IMR-90 (cell line): Measurements from ENCODE around the gene ALOXE3. TPM values are rescaled to one million over a fixed set of nuclear protein-coding genes. Genes with fewer than 3 reads are reported as not detected.

Source experiments
- ATAC-seq: fragments of 200-7000 bp; cut with Tn5 transposase; 2 replicates; pipeline ENCODE4 v1.9.1; 2020; ENCODE audit warnings: low read depth, mild to moderate bottlenecking, moderate library complexity
- BruUV-seq: library from RNA; stranded (reverse); fragments of 400-500 nt; replicated peaks from 2 replicates; lab custom pipeline; 2021; lab: Mats Ljungman, UMichigan
- CTCF ChIA-PET: fragments of 300-600 bp; formaldehyde crosslinking; extraction: SDS; loops from one replicate; lab custom pipeline; 2021; ENCODE audit warnings: antibody characterized with exemption; lab: Yijun Ruan, JAX
- POLR2A ChIA-PET: fragments of 300-600 bp; sonication (Branson Sonifier 250); formaldehyde crosslinking; loops from one replicate; lab custom pipeline; 2022; ENCODE audit warnings: antibody characterized with exemption; ENCODE audit not compliant: unreplicated experiment; lab: Charles Lee
- DNase-seq: peaks from one replicate; pipeline ENCODE4 v3.0.0; 2013
- H2AFZ ChIP-seq: replicated peaks from 2 replicates; pipeline ENCODE3; 2013; ENCODE audit warnings: low read length, mild to moderate bottlenecking; ENCODE audit not compliant: poor library complexity
- H2AK5ac ChIP-seq: 2 replicates; pipeline ENCODE4 v1.6.1; 2013; ENCODE audit warnings: low read depth, low read length, inconsistent platforms
- H2AK9ac ChIP-seq: replicated peaks from 2 replicates; pipeline ENCODE3; 2013; ENCODE audit warnings: mild to moderate bottlenecking, low read depth, low read length, moderate library complexity; ENCODE audit not compliant: poor library complexity
- H2BK120ac ChIP-seq: 2 replicates; pipeline ENCODE4 v1.6.1; 2013; ENCODE audit warnings: low read depth, low read length, inconsistent platforms
- H2BK15ac ChIP-seq: 3 replicates; pipeline ENCODE4 v1.6.1; 2013; ENCODE audit warnings: low read depth, low read length, inconsistent platforms
- H2BK20ac ChIP-seq: 2 replicates; pipeline ENCODE4 v1.6.1; 2013; ENCODE audit warnings: low read depth, mild to moderate bottlenecking, inconsistent platforms, low read length, moderate library complexity
- H2BK5ac ChIP-seq: 2 replicates; pipeline ENCODE4 v1.6.1; 2013; ENCODE audit warnings: mild to moderate bottlenecking, low read depth, low read length, inconsistent platforms; ENCODE audit not compliant: poor library complexity, severe bottlenecking
- H3K14ac ChIP-seq: replicated peaks from 2 replicates; pipeline ENCODE4 v1.6.1; 2013; ENCODE audit warnings: low read depth, low read length, inconsistent platforms
- H3K18ac ChIP-seq: 2 replicates; pipeline ENCODE4 v1.6.1; 2013; ENCODE audit warnings: low read depth, low read length, control low read depth
- H3K23ac ChIP-seq: 2 replicates; pipeline ENCODE4 v1.6.1; 2013; ENCODE audit warnings: low read depth, low read length, inconsistent platforms
- H3K27ac ChIP-seq: 2 replicates; pipeline ENCODE4 v1.5.1; 2013; ENCODE audit warnings: mild to moderate bottlenecking, control low read depth, low read length; ENCODE audit not compliant: insufficient read depth
- H3K27me3 ChIP-seq: 2 replicates; pipeline ENCODE4 v1.6.1; 2013; ENCODE audit warnings: low read length; ENCODE audit not compliant: control insufficient read depth, insufficient read depth
- H3K36me3 ChIP-seq: 2 replicates; pipeline ENCODE4 v1.6.1; 2013; ENCODE audit warnings: low read length, mixed read lengths; ENCODE audit not compliant: control insufficient read depth, insufficient read depth
- H3K4ac ChIP-seq: 2 replicates; pipeline ENCODE4 v1.6.1; 2013; ENCODE audit warnings: low read depth, low read length, inconsistent platforms
- H3K4me1 ChIP-seq: 2 replicates; pipeline ENCODE4 v1.6.1; 2013; ENCODE audit warnings: low read length, mixed read lengths; ENCODE audit not compliant: control insufficient read depth, insufficient read depth
- H3K4me2 ChIP-seq: 2 replicates; pipeline ENCODE4 v1.6.1; 2013; ENCODE audit warnings: low read depth, mild to moderate bottlenecking, control low read depth, low read length, moderate library complexity
- H3K4me3 ChIP-seq: 2 replicates; pipeline ENCODE4 v1.5.1; 2013; ENCODE audit warnings: low read depth, mild to moderate bottlenecking, control low read depth, low read length, moderate library complexity; ENCODE audit not compliant: insufficient read depth
- H3K56ac ChIP-seq: 2 replicates; pipeline ENCODE4 v1.6.1; 2013; ENCODE audit warnings: low read length, inconsistent platforms; ENCODE audit not compliant: insufficient read depth; ENCODE audit errors: extremely low read depth
- H3K79me1 ChIP-seq, 2 experiments: 2 replicates each; pipeline ENCODE4 v1.6.1; 2013; ENCODE audit warnings: low read length in 2 of 2, inconsistent platforms in 1 of 2, low read depth in 1 of 2
- H3K9ac ChIP-seq: 2 replicates; pipeline ENCODE4 v1.6.1; 2013; ENCODE audit warnings: low read depth, low read length, control low read depth
- H3K9me1 ChIP-seq: 2 replicates; pipeline ENCODE4 v1.6.1; 2013; ENCODE audit warnings: low read length, inconsistent platforms; ENCODE audit not compliant: insufficient read depth
- H3K9me3 ChIP-seq: 2 replicates; pipeline ENCODE4 v1.6.1; 2013; ENCODE audit warnings: low read length; ENCODE audit not compliant: control insufficient read depth, insufficient read depth
- H4K20me1 ChIP-seq: 2 replicates; pipeline ENCODE4 v1.6.1; 2013; ENCODE audit warnings: low read length, inconsistent platforms; ENCODE audit not compliant: insufficient read depth
- H4K5ac ChIP-seq: 2 replicates; pipeline ENCODE4 v1.6.1; 2013; ENCODE audit warnings: mild to moderate bottlenecking, low read depth, low read length, control low read depth
- H4K8ac ChIP-seq, 2 experiments: 2 replicates each; pipeline ENCODE4 v1.6.1; 2013; ENCODE audit warnings: low read depth in 2 of 2, low read length in 2 of 2, control low read depth in 1 of 2, inconsistent platforms in 1 of 2
- H4K91ac ChIP-seq: 2 replicates; pipeline ENCODE4 v1.6.1; 2013; ENCODE audit warnings: low read depth, low read length, inconsistent platforms; ENCODE audit not compliant: insufficient read depth
- CEBPB ChIP-seq: IDR thresholded peaks from 2 replicates; pipeline ENCODE4 v1.6.1; 2012; ENCODE audit warnings: low read depth, low read length, improper control_type of control experiment
- ELK1 ChIP-seq: fragments of 150-350 bp; IDR thresholded peaks from 2 replicates; pipeline ENCODE4 v1.6.1; 2016; ENCODE audit warnings: low read depth, mild to moderate bottlenecking, low read length, moderate library complexity, borderline replicate concordance
- FOS ChIP-seq: fragments of 150-350 bp; IDR thresholded peaks from 2 replicates; pipeline ENCODE4 v1.6.1; 2016; ENCODE audit warnings: low read depth, low read length
- MAFK ChIP-seq: IDR thresholded peaks from 2 replicates; pipeline ENCODE4 v1.6.1; 2012; ENCODE audit warnings: low read depth, low read length, improper control_type of control experiment
- NFE2L2 ChIP-seq: fragments of 150-350 bp; IDR thresholded peaks from 2 replicates; pipeline ENCODE4 v1.6.1; 2016; ENCODE audit warnings: low read depth, mild to moderate bottlenecking, low read length
- RCOR1 ChIP-seq: IDR thresholded peaks from 2 replicates; pipeline ENCODE4 v1.6.1; 2012; ENCODE audit warnings: mild to moderate bottlenecking, low read length, improper control_type of control experiment; ENCODE audit not compliant: insufficient replicate concordance
- RFX5 ChIP-seq: IDR thresholded peaks from 2 replicates; pipeline ENCODE4 v1.8.0; 2012; ENCODE audit warnings: low read depth, mild to moderate bottlenecking, low read length, moderate library complexity
- WGBS, 2 experiments: methylation state at CpG; one replicate each; pipeline versions ENCODE4 v1.1.5 to v1.1.7; 2013; ENCODE audit warnings: missing lambda C conversion rate in 2 of 2; ENCODE audit not compliant: insufficient read length in 1 of 2; ENCODE audit errors: extremely low coverage in 2 of 2; 5-methylcytosine and 5-hydroxymethylcytosine counted together
- dilution Hi-C: fragments of 300-500 bp; cut with HindIII; formaldehyde crosslinking; loops from one replicate; pipeline ENCODE4 v1.14.3; 2018; ENCODE audit warnings: low sequenced_read_pairs; ENCODE audit not compliant: unreplicated experiment
- in situ Hi-C: fragments of 300-500 bp; cut with MboI; formaldehyde crosslinking; loops from 3 replicates; pipeline ENCODE4 v1.14.3; 2019; ENCODE audit warnings: low sequenced_read_pairs, inconsistent platforms, mixed read lengths
- intact Hi-C: fragments of 100-400 bp; cut with micrococcal nuclease; formaldehyde crosslinking; loops from 2 replicates; pipeline ENCODE4 v1.10.0; 2022
- polyA plus RNA-seq, 3 experiments: library from polyadenylated mRNA; depleted of rRNA; stranded (reverse); fragments of >200 nt; gene quantifications; 2 replicates each; pipeline ENCODE4 v1.2.3, GENCODE V29; 2012; ENCODE audit warnings: low replicate concordance in 1 of 3
- total RNA-seq: library from RNA; depleted of rRNA; stranded (reverse); fragments of >200 nt; gene quantifications from 2 replicates; pipeline ENCODE4 v1.2.3, GENCODE V29; 2012
- TF ChIP-seq, protein P1 (sequence below): conservative IDR thresholded peaks from 2 replicates; pipeline ENCODE4 v1.5.1; 2012; ENCODE audit warnings: mild to moderate bottlenecking, low read depth, low read length, improper control_type of control experiment
- TF ChIP-seq, protein P2 (sequence below): fragments of 150-350 bp; IDR thresholded peaks from 2 replicates; pipeline ENCODE4 v1.6.1; 2017; ENCODE audit warnings: mild to moderate bottlenecking, antibody characterized with exemption, low read length, low read depth

ALOXE3 gene
- total and polyA plus RNA-seq, 2 of the 4 experiments (the other 2 are of a cell fraction), result under 0.01 to 0.26 TPM

GRCh38 chr17:8051831-8052230 is 66.5 kb downstream of the ALOXE3 start:
- Histone ChIP-seq H3K23ac (no peak overlapping the region), H3K27ac (no peak overlapping the region), H4K8ac (no peak overlapping the region), H3K79me1 (no peaks in the 10 kb centered on the region), H3K9ac (no peak overlapping the region), H2AK9ac (no peak overlapping the region), H2BK120ac (no peak overlapping the region), H3K27me3 (peaks cover 48% of the 10 kb centered on the region), H2BK15ac (no peak overlapping the region), H3K4me2 (no peak overlapping the region), H4K20me1 (no peaks in the 10 kb centered on the region), H3K9me3 (no peaks in the 10 kb centered on the region), H2BK5ac (no peak overlapping the region), H3K18ac (no peak overlapping the region), H3K4ac (no peak overlapping the region), H3K4me3 (no peak overlapping the region), H2AFZ (no peak overlapping the region), H4K5ac (no peak overlapping the region), H2AK5ac (no peak overlapping the region), H3K14ac (no peak overlapping the region), H4K91ac (no peak overlapping the region), H3K56ac (no peak overlapping the region), H2BK20ac (no peak overlapping the region), H3K4me1 (peaks cover 2% of the 10 kb centered on the region; the same call in 1 of the 2 replicates), H3K9me1 (no peaks in the 10 kb centered on the region), H3K36me3 (no peaks in the 10 kb centered on the region)
- dilution Hi-C loops, result no loop called here
- intact Hi-C loops, result no loop called here
- 61% methylated on average over 2 of the region's 7 CpGs; no CpG with 5 or more reads in 1 of the 2 experiments for WGBS, 2 experiments
- in situ Hi-C loops, result no loop called here
- POLR2A ChIA-PET, result no interaction called here
- TF ChIP-seq ELK1 (no peak), FOS (no peak), MAFK (no peak), RFX5 (no peak), RCOR1 (no peak), CEBPB (no peak), NFE2L2 (no peak)
- TF ChIP-seq, protein P1, sequence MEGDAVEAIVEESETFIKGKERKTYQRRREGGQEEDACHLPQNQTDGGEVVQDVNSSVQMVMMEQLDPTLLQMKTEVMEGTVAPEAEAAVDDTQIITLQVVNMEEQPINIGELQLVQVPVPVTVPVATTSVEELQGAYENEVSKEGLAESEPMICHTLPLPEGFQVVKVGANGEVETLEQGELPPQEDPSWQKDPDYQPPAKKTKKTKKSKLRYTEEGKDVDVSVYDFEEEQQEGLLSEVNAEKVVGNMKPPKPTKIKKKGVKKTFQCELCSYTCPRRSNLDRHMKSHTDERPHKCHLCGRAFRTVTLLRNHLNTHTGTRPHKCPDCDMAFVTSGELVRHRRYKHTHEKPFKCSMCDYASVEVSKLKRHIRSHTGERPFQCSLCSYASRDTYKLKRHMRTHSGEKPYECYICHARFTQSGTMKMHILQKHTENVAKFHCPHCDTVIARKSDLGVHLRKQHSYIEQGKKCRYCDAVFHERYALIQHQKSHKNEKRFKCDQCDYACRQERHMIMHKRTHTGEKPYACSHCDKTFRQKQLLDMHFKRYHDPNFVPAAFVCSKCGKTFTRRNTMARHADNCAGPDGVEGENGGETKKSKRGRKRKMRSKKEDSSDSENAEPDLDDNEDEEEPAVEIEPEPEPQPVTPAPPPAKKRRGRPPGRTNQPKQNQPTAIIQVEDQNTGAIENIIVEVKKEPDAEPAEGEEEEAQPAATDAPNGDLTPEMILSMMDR, result no peak
- TF ChIP-seq, protein P2, sequence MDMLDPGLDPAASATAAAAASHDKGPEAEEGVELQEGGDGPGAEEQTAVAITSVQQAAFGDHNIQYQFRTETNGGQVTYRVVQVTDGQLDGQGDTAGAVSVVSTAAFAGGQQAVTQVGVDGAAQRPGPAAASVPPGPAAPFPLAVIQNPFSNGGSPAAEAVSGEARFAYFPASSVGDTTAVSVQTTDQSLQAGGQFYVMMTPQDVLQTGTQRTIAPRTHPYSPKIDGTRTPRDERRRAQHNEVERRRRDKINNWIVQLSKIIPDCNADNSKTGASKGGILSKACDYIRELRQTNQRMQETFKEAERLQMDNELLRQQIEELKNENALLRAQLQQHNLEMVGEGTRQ, result no peak
- DNase-seq (no peak), ATAC-seq (no peak)
- BruUV-seq, result no TSS peak
- CTCF ChIA-PET, result no interaction called here
